Astrocyte of the hippocampus (primary cell): ENCODE measurements around the gene RAB3IL1.

Source experiments
- DNase-seq: peaks from one replicate; pipeline ENCODE4 v3.0.0; 2011; ENCODE audit warnings: low read depth, low spot score

RAB3IL1 gene

DNA sequence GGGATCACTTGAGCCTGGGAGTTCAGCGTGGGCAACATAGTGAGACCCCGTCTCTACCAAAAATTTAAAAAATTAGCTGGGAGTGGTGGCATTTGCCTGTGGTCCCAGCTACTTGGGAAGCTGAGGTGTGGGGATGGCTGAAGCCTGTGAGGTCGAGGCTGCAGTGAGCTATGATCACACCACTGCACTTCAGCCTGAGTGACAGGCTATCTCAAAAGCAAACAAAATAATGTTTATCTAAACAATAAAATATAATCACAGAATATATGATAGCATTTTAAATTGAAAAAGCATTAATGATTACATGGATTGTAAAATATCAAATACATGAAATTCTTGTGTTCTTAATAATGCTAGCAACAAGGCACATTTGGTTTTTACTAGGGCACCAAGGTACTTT is 35.5 kb upstream of the RAB3IL1 start:
- DNase-seq = no peak

GRCh38 chr11:61951484-61952135 is 34.2 kb upstream of the RAB3IL1 start:
- no peak for DNase-seq

DNA sequence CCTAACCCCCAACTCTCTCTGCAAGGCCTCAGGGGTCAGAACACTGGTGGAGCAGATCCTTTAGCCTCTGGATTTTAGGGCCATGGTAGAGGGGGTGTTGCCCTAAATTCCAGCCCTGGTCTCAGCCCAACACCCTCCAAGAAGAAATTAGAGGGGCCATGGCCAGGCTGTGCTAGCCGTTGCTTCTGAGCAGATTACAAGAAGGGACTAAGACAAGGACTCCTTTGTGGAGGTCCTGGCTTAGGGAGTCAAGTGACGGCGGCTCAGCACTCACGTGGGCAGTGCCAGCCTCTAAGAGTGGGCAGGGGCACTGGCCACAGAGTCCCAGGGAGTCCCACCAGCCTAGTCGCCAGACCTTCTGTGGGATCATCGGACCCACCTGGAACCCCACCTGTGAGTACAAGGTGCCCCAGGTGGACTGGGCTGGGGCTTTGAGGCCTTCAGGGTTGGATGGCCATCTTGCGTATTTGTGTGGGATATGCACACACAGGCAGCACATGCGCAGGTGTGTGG is 32.7 kb upstream of the RAB3IL1 start, which contains the start of gene BEST1:
BEST1 (plus strand) TSS at position 317 of the 513 bp plus-strand sequence. CDS start 1,456 bp downstream, outside the sequence.
- no peak for DNase-seq

DNA sequence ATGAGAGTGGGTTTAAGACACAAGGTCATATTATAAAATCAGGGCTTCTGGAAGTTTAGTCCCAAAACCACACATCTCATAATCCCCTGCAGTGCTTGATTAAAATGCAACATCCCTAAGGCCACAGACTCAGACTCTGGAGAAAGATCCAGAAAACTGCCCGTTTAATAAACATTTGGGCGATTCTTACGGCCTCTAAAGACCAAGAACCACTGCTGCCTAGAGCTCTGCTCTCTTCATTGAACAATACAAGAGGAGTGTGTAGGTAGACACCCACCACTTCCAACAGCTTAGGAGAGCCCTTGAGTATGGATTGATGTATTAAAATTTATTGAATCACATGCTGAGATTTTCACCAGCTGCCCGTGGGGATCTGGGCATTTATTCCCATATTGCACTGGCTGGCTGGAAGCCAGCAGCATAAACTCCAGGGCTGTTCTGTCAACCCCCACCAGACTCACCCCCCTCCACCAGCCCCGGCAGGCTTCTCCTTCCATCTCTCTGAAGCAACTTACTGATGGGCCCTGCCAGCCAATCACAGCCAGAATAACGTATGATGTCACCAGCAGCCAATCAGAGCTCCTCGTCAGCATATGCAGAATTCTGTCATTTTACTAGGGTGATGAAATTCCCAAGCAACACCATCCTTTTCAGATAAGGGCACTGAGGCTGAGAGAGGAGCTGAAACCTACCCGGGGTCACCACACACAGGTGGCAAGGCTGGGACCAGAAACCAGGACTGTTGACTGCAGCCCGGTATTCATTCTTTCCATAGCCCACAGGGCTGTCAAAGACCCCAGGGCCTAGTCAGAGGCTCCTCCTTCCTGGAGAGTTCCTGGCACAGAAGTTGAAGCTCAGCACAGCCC is 32.0 kb upstream of the RAB3IL1 start:
- peak; percentile 82 for DNase-seq

DNA sequence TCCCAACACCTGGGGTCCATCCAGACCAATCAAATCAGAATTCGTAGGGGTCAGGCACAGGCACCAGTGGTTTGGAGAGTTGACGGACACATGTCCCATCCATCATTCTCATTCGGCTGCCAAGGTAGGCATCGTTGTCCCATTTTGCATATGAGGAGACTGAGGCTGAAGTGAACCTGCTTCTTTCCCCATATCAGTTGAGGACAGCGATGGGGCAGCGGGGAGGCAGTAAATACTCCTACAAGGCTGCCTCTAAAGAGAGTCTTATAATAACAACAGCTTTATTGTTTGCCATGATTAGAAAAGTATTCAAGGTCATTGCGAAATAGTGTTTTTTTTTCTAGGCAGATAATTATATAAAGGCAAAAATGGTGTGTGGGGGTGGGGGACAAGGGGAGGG is 31.1 kb upstream of the RAB3IL1 start:
- no peak for DNase-seq

GRCh38 chr11:61947486-61948210 is 30.3 kb upstream of the RAB3IL1 start:
- DNase-seq = peak; percentile 91

GRCh38 chr11:61946894-61947293 is 29.5 kb upstream of the RAB3IL1 start:
- no peak for DNase-seq

DNA sequence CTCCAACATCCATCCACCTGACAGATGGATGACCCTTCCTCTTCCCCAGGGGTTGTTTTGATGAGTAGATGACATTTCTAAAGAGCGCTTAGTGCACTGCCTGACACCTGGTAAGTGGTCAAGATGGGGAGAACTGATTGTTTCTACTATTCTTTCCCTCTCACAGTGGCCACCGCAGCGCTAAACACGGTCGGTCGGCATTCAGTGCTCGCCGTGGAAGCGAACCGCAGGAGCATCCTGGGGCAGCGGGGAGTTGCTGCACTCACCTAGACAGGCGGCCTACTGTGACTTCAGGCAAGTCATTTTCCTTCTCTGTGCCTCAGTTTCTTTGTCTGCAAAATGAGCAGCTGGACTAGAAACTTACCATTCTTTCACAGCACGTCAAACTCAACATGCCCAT is 27.8 kb upstream of the RAB3IL1 start:
- no peak for DNase-seq

GRCh38 chr11:61940466-61940865 is 23.1 kb upstream of the RAB3IL1 start:
- no peak for DNase-seq

- DNase-seq = no peak
Observed at GRCh38 chr11:61935861-61936260, 18.5 kb upstream of the RAB3IL1 start.

DNA sequence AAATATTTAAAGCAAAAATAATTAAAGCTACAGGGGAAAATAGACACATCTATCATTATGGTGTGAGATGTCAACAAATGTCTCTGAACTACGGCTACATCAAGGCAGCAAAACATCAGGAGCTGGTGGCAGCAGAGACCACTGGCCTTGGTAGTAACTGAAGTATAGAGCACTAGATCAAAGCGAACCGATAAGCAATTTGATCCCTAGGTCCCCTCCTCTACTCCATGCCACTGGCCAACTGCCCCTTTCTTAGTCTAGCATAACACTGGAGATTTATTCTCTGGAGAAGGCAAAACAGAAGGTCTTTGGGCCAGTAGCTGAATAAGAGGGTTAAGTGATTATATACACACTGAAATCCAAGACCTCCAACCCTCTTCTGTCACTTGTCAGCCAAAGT is 13.6 kb upstream of the RAB3IL1 start:
- no peak for DNase-seq

GRCh38 chr11:61928606-61929005 is 11.2 kb upstream of the RAB3IL1 start:
- DNase-seq = no peak

- DNase-seq = no peak
Observed at GRCh38 chr11:61927501-61927900, 10.1 kb upstream of the RAB3IL1 start.

GRCh38 chr11:61926235-61926634 is 8.9 kb upstream of the RAB3IL1 start:
- DNase-seq = no peak

DNA sequence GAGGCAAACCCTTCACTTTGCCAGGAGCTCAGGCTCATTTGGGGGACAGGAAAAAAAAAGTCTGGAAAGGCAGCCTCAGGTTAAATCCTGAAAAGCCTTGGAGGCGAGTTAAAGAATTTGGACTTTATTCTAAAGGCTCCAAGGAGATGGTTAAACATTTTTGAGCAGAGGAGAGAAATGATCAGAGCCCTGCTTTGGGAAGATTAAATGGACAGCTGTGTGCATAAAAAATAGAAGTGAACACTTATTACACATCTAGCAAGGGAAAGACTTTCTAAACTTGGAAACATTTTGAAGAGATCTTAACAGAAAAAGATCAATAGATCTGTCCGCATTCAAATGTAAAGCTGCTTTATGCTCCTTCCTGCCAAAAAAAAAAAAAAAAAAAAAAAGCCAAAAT is 8.4 kb upstream of the RAB3IL1 start:
- DNase-seq = no peak

DNA sequence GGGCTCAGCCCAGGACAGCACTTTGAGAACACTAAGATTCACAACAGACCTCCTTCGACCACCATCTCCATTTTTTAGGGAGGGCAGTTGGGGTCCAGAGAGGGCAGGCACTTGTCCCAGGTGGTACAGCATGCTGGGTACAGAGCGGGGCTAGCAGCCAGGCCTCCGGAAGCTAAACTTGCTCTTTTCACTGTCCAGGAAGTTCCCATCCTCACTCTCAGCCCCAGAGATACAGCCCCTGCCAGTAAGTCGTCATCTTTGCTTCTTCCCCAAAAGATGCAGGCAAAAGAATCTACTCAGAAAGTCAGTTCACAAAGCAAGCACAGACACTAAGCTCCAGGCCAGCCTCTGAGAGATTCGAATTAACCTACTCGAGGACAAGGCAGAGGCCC is 6.7 kb upstream of the RAB3IL1 start:
- DNase-seq = no peak

DNA sequence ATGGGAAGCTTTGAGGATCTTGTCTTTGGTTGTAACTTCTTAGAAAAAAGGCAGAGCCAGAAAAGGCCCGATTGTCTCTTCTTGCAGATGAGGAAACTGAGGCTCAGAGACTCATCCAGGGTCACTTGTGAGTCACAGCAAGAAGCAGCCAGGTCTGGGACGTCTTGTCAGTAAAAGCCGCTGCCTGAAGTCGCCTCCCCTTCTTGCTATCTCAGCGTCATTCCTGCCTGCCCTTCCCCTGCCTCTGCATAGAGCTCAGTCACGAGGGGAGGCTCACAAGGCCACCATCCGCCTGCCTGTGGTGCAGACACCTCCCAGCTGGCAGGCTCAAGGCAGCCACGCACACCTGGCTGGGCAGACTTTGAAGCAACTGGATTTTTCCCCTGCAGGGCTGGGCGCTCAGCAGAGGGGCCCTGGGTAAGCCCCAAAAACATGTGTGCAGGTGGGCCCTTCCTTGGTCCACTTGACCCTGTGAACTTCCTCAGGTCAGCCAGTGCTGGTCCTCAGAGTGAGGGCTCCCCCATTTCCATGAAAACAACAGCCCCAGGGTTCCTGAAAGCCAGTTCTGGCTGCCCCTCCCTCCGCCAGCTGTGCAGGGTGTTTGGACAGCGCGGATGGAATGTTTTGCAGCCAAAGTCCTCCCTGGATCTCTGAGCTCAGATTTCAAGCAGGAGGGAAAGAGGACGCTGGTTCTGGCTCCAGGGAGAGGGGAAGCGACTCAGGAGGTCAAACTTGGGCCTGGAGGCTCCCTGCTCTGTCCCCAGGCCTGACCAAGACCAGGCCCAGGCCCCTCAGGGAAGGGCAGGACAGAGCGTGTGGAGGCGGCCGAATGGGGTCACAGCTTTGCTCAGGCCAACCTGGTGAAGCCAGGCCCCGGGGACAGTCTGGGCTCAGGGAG is 6.0 kb upstream of the RAB3IL1 start:
- DNase-seq = peak; percentile 31

DNA sequence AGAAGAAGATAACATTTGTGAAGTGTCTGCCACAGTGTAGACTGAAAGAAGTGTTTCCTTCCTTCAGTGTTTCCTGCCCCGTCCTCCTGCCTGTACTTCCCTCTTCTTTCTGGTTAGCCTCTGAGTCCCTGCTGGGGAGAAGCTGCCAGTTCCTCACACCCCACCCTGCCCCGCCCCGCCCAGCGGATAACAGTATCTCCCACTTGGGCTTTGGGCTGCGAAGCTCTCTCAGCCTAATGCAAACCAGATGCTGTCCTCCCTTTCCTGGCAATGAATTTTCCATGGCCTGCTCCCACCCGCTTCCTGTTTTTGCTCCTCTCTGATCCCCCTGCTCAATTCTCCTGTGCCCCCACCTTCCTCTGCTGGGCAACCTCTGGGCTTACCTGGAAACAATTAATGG is 5.2 kb upstream of the RAB3IL1 start:
- no peak for DNase-seq

GRCh38 chr11:61921446-61921845 is 4.1 kb upstream of the RAB3IL1 start:
- DNase-seq = no peak

DNA sequence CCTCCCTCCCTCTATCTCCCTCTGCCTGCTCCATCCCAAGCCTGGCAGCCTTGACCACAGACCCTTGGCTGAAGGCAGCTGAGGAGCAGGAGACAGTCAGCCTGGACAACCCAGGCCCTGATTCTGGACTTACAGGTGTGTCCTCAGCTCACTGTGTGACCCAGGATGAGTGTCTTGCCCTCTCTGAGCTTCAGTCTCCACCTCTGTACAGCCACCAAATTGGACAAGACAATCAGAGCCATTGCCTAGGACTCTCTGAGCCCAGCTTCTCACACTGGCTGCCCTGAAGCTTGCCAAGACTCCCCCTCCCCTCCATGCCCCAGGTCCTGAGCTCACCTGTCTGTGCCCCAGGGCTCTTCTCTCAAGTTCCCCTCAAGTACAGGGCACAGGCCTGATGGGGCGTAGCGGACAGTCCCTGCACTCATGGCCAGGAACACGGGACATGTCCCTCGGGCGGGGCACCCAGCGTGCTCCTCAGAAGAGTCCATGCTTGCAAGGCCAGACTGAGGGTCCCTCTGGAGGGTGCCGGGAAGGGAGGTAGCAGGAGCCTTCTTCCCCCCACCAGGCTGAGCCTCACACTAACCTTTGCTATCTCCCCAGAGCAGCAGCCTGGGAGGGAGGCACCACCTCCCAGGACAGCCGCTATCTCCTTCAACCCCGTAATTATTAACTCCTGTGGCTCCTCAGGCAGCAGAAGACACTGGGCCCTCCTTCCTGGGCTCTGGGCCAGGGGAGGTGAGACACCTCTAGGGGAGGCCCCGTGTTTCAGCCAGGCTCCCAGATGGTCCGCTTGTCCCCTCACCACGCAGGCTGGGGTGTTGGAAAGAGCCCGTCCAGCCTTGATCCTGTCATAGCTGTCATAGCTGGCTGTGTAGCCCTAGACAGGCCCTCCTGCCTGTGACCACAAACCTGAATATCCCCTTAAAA is 2.6 kb upstream of the RAB3IL1 start:
- no peak for DNase-seq
